Measurements from ENCODE around the gene ATOH8.

Gene ATOH8

DNA sequence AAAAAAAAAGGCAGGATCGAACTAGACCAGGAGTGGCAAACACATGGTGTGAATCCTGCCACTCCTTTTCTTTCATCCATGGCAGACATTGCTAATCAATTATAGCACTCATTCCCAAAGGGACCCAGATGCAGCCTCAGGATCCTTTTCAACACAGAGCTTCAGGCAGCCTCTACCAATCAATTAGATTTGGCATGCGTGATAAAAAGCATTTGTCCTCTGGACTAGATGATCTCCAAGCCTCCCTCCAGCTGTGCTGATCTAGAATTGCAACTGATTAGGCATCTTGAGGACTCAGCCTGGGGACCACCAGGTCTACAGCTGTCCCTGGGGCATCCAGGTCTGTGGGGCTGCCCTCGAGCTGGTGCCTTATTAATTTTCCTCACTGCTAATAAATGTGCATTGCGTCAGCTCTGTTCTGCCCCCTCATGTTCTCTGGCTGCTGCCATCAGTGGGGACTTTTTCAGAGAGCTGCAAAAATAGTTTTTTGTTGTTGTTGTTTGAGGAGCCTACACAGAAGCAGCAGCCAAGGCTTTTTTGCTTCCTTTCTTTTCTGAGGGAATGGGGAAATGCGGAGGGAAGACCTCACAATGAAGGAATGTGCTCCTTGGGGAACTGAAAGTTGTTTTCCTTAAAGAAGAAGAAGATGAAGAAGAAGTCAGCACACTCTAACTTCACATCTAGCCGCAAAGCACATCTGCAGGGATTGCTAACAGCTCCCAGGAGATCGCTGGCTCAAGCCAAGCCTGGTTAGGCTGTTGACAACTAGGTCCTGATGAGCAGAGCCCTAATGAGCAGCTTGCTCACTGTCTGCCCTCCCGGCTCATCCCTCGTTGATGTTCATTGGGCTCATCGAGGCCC, 8.8 kb upstream of the ATOH8 start:
- WGBS, 2 experiments = 80 to 82% methylated on average over 10 of the region's 10 CpGs
- H3K4me1 ChIP-seq (ENCODE audit: control insufficient read depth, insufficient read depth, low read length) = peaks cover 31% of the 10 kb centered on the region
- no peaks in the 10 kb centered on the region for H3K27me3 ChIP-seq (ENCODE audit: control insufficient read depth, insufficient read depth, low read length, poor library complexity, severe bottlenecking)
- no peak overlapping the region for H3K27ac ChIP-seq (ENCODE audit: insufficient read depth, low read depth, low read length, poor library complexity, severe bottlenecking)
- H3K9me3 ChIP-seq (ENCODE audit: control insufficient read depth, low read length) = no peaks in the 10 kb centered on the region
- H3K4me3 ChIP-seq (ENCODE audit: insufficient read depth, low read depth, low read length) = no peak overlapping the region
- no peaks in the 10 kb centered on the region for H3K36me3 ChIP-seq (ENCODE audit: control insufficient read depth, insufficient read depth, low read length)

DNA sequence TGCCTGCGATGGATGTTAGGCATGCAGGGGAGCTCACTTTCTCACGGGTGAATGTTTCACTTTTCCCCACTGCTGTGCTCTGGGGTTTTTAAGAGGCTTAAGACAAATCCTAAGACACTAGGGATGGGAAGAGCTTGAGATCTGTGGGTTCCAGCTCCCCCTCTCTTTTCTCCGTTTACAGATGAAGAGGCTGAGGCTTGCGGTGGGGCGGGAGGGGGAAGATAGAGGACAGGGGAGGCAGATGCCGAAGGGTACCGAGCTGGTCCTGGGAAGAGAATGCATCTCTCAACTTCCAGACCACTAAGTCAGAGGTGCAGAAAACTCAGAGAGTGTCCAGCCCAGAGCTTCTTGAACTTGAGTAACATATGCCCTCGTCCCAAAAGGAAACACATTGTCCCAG, 8.2 kb upstream of the ATOH8 start:
- H3K4me3 ChIP-seq (ENCODE audit: insufficient read depth, low read depth, low read length) = no peak overlapping the region
- peaks cover 31% of the 10 kb centered on the region for H3K4me1 ChIP-seq (ENCODE audit: control insufficient read depth, insufficient read depth, low read length)
- H3K36me3 ChIP-seq (ENCODE audit: control insufficient read depth, insufficient read depth, low read length) = no peaks in the 10 kb centered on the region
- peaks cover 2% of the 10 kb centered on the region for H3K27me3 ChIP-seq (ENCODE audit: control insufficient read depth, insufficient read depth, low read length, poor library complexity, severe bottlenecking)
- H3K9me3 ChIP-seq (ENCODE audit: control insufficient read depth, low read length) = no peaks in the 10 kb centered on the region
- no peak overlapping the region for H3K27ac ChIP-seq (ENCODE audit: insufficient read depth, low read depth, low read length, poor library complexity, severe bottlenecking)
- 66 to 68% methylated on average over 8 of the region's 8 CpGs for WGBS, 2 experiments

DNA sequence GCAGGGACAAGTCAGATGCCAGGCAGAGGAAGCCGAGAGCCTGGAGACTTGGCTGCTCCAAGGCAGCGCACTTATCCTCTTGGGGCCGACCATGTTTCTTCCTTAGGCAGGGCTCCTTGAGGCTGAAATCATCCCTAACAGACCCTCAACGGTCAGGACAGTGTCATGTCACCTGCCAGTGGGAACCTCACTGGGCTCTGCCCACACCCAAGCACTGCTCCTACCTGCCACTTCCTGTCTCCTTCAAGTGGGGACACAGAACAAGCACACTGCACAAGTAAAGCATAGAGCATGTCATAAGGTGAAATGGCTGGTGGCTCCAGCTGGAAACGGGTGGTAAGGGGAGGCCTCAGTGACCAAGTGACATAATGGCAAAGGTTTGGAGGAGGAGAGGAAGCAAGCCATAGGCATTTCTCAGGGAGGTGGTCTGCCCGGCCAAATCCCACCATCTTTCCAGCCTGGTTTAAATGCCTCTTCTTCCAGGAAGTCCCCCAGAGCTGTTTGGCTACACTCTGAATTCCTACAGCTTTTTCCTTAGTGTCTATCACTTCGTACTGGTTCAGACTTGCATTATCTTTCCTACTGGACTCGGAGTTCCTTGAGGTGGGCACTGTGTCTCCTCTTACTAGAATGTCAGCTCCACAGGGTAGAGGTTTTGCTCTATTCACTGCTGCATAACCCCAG, 7.3 kb upstream of the ATOH8 start:
- Histone ChIP-seq H3K9me3 (ENCODE audit: control insufficient read depth, low read length) (no peaks in the 10 kb centered on the region), H3K36me3 (ENCODE audit: control insufficient read depth, insufficient read depth, low read length) (no peaks in the 10 kb centered on the region), H3K27me3 (ENCODE audit: control insufficient read depth, insufficient read depth, low read length, poor library complexity, severe bottlenecking) (peaks cover 10% of the 10 kb centered on the region), H3K27ac (ENCODE audit: insufficient read depth, low read depth, low read length, poor library complexity, severe bottlenecking) (no peak overlapping the region), H3K4me1 (ENCODE audit: control insufficient read depth, insufficient read depth, low read length) (peaks cover 30% of the 10 kb centered on the region), H3K4me3 (ENCODE audit: insufficient read depth, low read depth, low read length) (no peak overlapping the region)
- 89 to 90% methylated on average over 8 of the region's 8 CpGs for WGBS, 2 experiments

DNA sequence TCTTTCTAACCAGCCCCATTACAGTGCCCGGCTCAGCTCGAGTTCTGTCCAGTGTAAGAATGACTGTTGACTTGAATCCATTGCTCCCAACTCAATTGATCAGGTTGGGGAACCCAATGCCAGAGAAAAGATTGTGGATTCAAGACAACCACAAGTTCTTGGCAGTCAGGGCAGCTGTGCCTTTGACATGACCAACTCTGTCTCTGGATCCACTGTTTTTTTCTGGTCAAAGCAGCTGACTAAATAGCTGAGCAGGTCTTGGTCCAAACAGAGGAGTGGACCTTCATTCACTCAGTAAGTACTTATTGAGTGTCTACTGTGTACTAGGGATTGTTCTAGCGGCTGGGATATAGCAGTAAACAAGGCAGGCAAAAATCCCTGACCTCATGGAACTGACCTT, 6.3 kb upstream of the ATOH8 start:
- H3K4me3 ChIP-seq (ENCODE audit: insufficient read depth, low read depth, low read length) = no peak overlapping the region
- H3K4me1 ChIP-seq (ENCODE audit: control insufficient read depth, insufficient read depth, low read length) = peaks cover 20% of the 10 kb centered on the region
- 91 to 92% methylated on average over 3 of the region's 3 CpGs for WGBS, 2 experiments
- peaks cover 20% of the 10 kb centered on the region for H3K27me3 ChIP-seq (ENCODE audit: control insufficient read depth, insufficient read depth, low read length, poor library complexity, severe bottlenecking)
- no peak overlapping the region for H3K27ac ChIP-seq (ENCODE audit: insufficient read depth, low read depth, low read length, poor library complexity, severe bottlenecking)
- H3K36me3 ChIP-seq (ENCODE audit: control insufficient read depth, insufficient read depth, low read length) = no peaks in the 10 kb centered on the region
- no peaks in the 10 kb centered on the region for H3K9me3 ChIP-seq (ENCODE audit: control insufficient read depth, low read length)

DNA sequence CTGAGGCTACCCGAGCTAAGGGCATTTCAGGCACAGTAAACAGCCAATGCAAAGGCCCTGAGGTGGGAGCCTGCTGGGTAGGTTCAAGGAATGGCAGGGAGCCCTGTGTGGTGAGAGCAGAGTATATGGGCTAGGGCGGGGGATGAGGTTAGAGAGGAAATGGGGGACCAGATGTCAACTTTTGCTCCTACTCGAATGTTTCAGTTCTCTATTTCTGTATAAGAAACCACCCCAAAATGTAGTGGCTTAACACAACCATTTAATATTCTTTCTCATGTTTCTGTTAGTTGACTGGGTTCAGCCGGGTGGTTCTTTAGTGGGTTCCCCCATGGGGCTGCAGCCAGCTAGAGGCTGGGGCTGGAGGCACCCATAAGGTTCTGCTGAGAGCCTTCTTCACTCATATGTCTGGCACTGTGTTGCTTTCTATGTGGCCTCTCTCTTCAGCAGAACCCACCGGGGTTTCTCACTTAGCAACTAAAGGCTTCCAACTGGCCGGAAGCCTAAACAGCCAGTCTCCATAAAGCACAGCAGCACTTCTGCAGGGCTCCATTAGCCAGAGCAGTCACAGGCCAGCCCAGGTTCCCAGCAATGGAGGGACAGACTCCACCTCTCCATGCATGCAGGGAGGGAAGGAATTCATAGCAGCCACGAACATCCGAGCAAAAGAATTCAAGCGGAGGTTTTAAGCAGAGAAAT, 5.6 kb upstream of the ATOH8 start:
- Histone ChIP-seq H3K4me3 (ENCODE audit: insufficient read depth, low read depth, low read length) (no peak overlapping the region), H3K4me1 (ENCODE audit: control insufficient read depth, insufficient read depth, low read length) (peaks cover 14% of the 10 kb centered on the region), H3K27me3 (ENCODE audit: control insufficient read depth, insufficient read depth, low read length, poor library complexity, severe bottlenecking) (peaks cover 27% of the 10 kb centered on the region), H3K9me3 (ENCODE audit: control insufficient read depth, low read length) (no peaks in the 10 kb centered on the region), H3K36me3 (ENCODE audit: control insufficient read depth, insufficient read depth, low read length) (no peaks in the 10 kb centered on the region), H3K27ac (ENCODE audit: insufficient read depth, low read depth, low read length, poor library complexity, severe bottlenecking) (no peak overlapping the region)
- 88 to 89% methylated on average over 9 of the region's 9 CpGs for WGBS, 2 experiments

DNA sequence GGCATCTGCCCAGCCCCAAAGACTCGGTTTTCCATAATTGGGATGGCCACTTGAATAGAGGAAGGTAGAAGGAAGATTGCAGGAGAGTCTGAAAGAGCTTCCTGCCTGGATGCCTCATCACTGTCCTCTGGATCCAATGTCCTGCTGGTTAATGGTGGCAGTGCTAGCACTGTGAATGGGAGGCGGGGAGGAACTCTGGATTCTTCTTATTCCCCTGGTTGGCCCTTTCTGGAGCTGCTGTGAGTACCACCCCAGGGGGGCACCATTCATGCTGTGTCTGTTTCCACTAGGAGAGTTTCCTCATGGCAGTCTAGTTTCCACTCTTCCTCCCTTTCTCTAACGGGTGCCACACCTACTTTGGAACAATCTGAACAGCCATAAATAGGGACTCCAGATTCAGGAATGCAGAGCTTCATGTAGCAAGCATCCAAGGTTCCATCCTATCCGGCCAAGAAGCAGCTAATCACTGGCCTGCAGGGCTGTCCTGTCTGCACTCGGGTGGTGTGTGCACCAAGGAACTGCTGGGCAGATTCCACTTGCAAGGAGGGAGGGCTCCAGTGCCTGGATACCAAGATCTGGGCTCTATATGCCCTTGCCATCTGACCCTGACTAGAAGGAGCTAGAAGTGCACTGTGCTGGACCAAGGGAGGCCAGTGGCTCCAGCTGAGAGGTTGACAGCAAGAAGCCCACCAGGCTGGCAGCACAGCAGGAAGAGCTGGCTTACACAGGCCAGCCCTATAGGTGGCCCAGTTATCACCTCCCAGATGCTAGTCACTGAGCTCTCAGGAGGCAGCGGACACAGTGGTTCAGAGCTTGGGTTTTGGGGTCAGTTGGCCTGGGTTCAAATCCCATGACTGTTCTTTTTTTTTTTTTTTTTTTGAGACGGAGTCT, 4.6 kb upstream of the ATOH8 start:
- 74 to 77% methylated on average over 6 of the region's 7 CpGs for WGBS, 2 experiments
- H3K4me3 ChIP-seq (ENCODE audit: insufficient read depth, low read depth, low read length) = no peak overlapping the region

DNA sequence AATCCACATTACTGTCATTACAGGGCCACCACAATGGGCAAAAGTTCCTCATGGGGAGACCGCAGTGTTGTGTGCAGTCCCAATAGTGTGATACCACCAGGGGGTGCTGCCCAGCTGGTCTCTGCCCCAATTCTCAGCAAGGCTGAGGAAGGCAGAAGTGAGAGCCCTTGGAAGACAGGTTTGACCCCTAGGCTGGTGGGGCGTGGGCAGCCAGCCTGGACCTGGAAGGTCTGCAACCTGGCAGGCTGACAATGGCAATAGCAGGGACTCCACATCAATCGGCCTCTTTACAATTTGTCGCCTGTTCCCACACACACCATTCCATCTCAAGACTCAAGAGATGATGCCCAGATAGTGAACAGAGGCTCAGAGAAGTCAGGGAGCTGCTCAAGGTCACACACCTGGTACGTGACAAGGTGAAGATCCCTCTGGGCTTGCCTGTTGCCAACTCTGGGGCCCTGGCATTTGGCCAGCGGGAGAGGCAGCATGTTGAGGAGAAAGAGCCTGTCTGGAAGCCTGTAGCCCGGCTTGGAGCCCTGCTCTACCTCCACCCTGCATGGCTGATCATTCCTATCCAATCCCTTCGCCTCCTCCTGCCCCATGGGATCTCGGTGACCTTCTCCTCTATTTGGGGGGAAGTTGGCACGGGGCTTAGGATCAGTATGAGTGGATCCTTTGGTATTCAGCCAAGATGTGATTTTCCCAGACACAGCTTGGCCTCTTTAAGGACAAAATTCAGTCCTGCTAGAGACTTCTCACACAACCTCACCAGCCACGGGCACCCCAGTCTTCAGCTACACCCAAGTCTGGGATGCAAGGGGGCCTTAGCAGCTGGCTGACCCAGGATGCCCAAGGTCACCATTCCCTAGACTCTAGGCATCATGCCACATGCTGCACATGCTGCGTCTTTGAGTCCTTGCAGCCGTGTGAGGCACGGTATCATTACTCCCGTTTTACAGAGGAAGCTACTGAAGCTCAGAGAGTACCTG, 2.9 kb upstream of the ATOH8 start:
- WGBS, 2 experiments = 77 to 80% methylated on average over 15 of the region's 15 CpGs
- H3K4me3 ChIP-seq (ENCODE audit: insufficient read depth, low read depth, low read length) = no peak overlapping the region
- no peak overlapping the region for H3K27ac ChIP-seq (ENCODE audit: insufficient read depth, low read depth, low read length, poor library complexity, severe bottlenecking)
- peaks cover 10% of the 10 kb centered on the region for H3K4me1 ChIP-seq (ENCODE audit: control insufficient read depth, insufficient read depth, low read length)
- no peaks in the 10 kb centered on the region for H3K36me3 ChIP-seq (ENCODE audit: control insufficient read depth, insufficient read depth, low read length)
- H3K27me3 ChIP-seq (ENCODE audit: control insufficient read depth, insufficient read depth, low read length, poor library complexity, severe bottlenecking) = peaks cover 54% of the 10 kb centered on the region
- no peaks in the 10 kb centered on the region for H3K9me3 ChIP-seq (ENCODE audit: control insufficient read depth, low read length)

More for the DNA sequence above, 4.6 kb upstream of the ATOH8 start:
- no peaks in the 10 kb centered on the region for H3K9me3 ChIP-seq (ENCODE audit: control insufficient read depth, low read length)
- H3K36me3 ChIP-seq (ENCODE audit: control insufficient read depth, insufficient read depth, low read length) = no peaks in the 10 kb centered on the region
- H3K27me3 ChIP-seq (ENCODE audit: control insufficient read depth, insufficient read depth, low read length, poor library complexity, severe bottlenecking) = peaks cover 38% of the 10 kb centered on the region
- H3K27ac ChIP-seq (ENCODE audit: insufficient read depth, low read depth, low read length, poor library complexity, severe bottlenecking) = peak overlapping the region; percentile 12
- peaks cover 6% of the 10 kb centered on the region for H3K4me1 ChIP-seq (ENCODE audit: control insufficient read depth, insufficient read depth, low read length)

DNA sequence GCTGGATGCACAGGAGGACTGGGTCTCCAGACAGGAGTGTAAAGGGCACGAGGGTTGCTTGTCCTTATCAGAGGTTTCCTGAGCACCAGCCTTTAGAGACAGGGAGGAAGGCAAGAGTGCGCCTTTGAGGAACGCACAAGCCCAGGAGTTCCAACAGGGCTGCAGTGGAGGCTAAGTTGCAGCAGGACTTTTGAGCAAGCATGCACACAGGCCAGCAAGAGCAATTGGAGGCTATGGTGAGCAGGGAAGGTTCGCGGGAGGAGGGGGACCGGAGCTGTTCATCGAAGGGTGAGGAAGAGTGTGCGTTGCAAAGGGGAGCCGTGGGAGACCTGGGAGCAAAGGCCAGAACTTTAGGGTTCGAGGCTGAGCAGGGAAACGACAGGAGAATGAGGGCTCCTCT, 2.2 kb upstream of the ATOH8 start:
- H3K27me3 ChIP-seq (ENCODE audit: control insufficient read depth, insufficient read depth, low read length, poor library complexity, severe bottlenecking) = peaks cover 62% of the 10 kb centered on the region
- H3K4me1 ChIP-seq (ENCODE audit: control insufficient read depth, insufficient read depth, low read length) = peaks cover 11% of the 10 kb centered on the region
- H3K9me3 ChIP-seq (ENCODE audit: control insufficient read depth, low read length) = no peaks in the 10 kb centered on the region
- no peak overlapping the region for H3K27ac ChIP-seq (ENCODE audit: insufficient read depth, low read depth, low read length, poor library complexity, severe bottlenecking)
- H3K36me3 ChIP-seq (ENCODE audit: control insufficient read depth, insufficient read depth, low read length) = no peaks in the 10 kb centered on the region
- no peak overlapping the region for H3K4me3 ChIP-seq (ENCODE audit: insufficient read depth, low read depth, low read length)
- 68 to 71% methylated on average over 11 of the region's 11 CpGs for WGBS, 2 experiments

DNA sequence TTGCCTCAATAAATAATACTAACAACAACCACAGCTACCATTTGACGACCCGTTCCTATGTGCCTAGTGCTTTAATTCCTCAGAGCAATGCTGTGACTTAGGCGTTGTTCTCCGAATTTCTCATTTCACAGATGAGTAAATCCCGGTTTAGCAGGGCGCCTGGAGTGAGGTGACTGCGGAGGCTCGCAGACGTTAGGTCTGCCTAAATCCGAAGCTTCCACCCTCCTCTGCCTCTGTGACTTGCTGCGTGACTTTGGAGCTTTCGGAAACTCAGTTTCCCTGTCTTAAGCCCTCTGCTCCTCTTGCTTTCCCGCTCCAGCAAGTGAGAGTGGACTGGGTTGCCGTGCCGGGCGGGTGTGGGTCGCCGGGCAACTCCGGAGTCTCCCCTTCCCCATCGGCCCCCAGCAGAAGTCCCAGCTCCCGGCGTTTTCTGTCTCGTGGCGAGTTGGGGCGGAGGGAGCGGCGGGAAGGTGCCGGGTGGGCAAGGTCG, 711 bp upstream of the ATOH8 start:
- Histone ChIP-seq H3K27me3 (ENCODE audit: control insufficient read depth, insufficient read depth, low read length, poor library complexity, severe bottlenecking) (peaks cover 75% of the 10 kb centered on the region), H3K4me1 (ENCODE audit: control insufficient read depth, insufficient read depth, low read length) (peaks cover 11% of the 10 kb centered on the region), H3K27ac (ENCODE audit: insufficient read depth, low read depth, low read length, poor library complexity, severe bottlenecking) (no peak overlapping the region), H3K36me3 (ENCODE audit: control insufficient read depth, insufficient read depth, low read length) (no peaks in the 10 kb centered on the region), H3K4me3 (ENCODE audit: insufficient read depth, low read depth, low read length) (peak overlapping the region; percentile 55), H3K9me3 (ENCODE audit: control insufficient read depth, low read length) (no peaks in the 10 kb centered on the region)
- WGBS, 2 experiments = 2 to 3% methylated on average over 29 of the region's 29 CpGs

Data from ectodermal cell (in vitro differentiated cells).